Testis (tissue), 2 donors: ENCODE data around the gene IDUA.

Experiments used
- CTCF ChIP-seq, 3 experiments: fragments of 450-650 bp in 2 of 3; fragments of 200-600 bp in 1 of 3; sonication (generic) in 1 of 3; IDR thresholded peaks; one replicate each; pipeline ENCODE4 v1.5.1; 2016 to 2019; ENCODE audit warnings: antibody characterized with exemption in 3 of 3, mild to moderate bottlenecking in 2 of 3, moderate library complexity in 1 of 3
- POLR2A ChIP-seq: fragments of 450-650 bp; IDR thresholded peaks from one replicate; pipeline ENCODE4 v1.6.1; 2017; ENCODE audit warnings: antibody characterized with exemption, mild to moderate bottlenecking, moderate library complexity

- no peak for TF ChIP-seq CTCF (IDR thresholded peaks at IDR 0.05)
- no peak for TF ChIP-seq POLR2A
These were observed 27.7 kb downstream of the IDUA start for GRCh38 chr4:1014291-1015167.
